Endothelial cell of umbilical vein (primary cell): ENCODE measurements around the gene CNNM2. TPM values are rescaled to one million over a fixed set of nuclear protein-coding genes. Genes with fewer than 3 reads are reported as not detected.

Experiments
- BruUV-seq: library from RNA; stranded (reverse); fragments of 400-500 nt; replicated peaks from 2 replicates; lab custom pipeline; 2021; lab: Mats Ljungman, UMichigan
- CTCF ChIA-PET: fragments of 300-600, 350-600 bp; sonication (Branson Sonifier 250); formaldehyde crosslinking; loops from one replicate; lab custom pipeline; 2021; ENCODE audit warnings: antibody characterized with exemption, inconsistent platforms; lab: Charles Lee
- POLR2A ChIA-PET: fragments of 300-600, 350-600 bp; sonication (Branson Sonifier 250); formaldehyde crosslinking; loops from one replicate; lab custom pipeline; 2021; ENCODE audit warnings: antibody characterized with exemption, inconsistent platforms; lab: Charles Lee
- DNase-seq: peaks from one replicate; pipeline ENCODE4 v3.0.0-alpha.2; 2011; ENCODE audit warnings: low read depth, low spot score
- FAIRE-seq: peaks from 2 replicates; lab custom pipeline; 2011; peaks lifted over from hg19 to GRCh38; lab: Jason Lieb, UNC
- H2AFZ ChIP-seq: 2 replicates; pipeline ENCODE4 v1.6.0; 2012; ENCODE audit warnings: low read depth, low read length, control low read depth, inconsistent platforms
- H3K27ac ChIP-seq: 2 replicates; pipeline ENCODE4 v1.5.1; 2011; ENCODE audit warnings: low read depth, mild to moderate bottlenecking, control low read depth, low read length, moderate library complexity; ENCODE audit not compliant: insufficient read depth
- H3K27me3 ChIP-seq, 2 experiments: 2 replicates each; pipeline versions ENCODE4 v1.6.0 to v1.6.1; 2011; ENCODE audit warnings: low read length in 2 of 2, mixed read lengths in 1 of 2; ENCODE audit not compliant: control insufficient read depth in 2 of 2, insufficient read depth in 2 of 2
- H3K36me3 ChIP-seq, 2 experiments: 2 replicates in 1 of 2; 3 replicates in 1 of 2; pipeline ENCODE4 v1.5.1; 2011; ENCODE audit warnings: low read length in 2 of 2, mild to moderate bottlenecking in 1 of 2, moderate library complexity in 1 of 2; ENCODE audit not compliant: control insufficient read depth in 2 of 2, insufficient read depth in 2 of 2; ENCODE audit errors: extremely low read depth in 1 of 2
- H3K4me1 ChIP-seq: 3 replicates; pipeline ENCODE4 v1.5.1; 2011; ENCODE audit warnings: mild to moderate bottlenecking, low read length; ENCODE audit not compliant: control insufficient read depth, insufficient read depth; ENCODE audit errors: extremely low read depth
- H3K4me2 ChIP-seq: 2 replicates; pipeline ENCODE4 v1.6.1; 2011; ENCODE audit warnings: low read length, control low read depth, mixed read lengths; ENCODE audit not compliant: insufficient read depth
- H3K4me3 ChIP-seq, 3 experiments: fragments of 200-600 bp in 1 of 3; sonication (generic), shearing (Covaris generic) in 1 of 3; replicated peaks in 1 of 3; 2 replicates each; pipeline ENCODE4 v1.5.1; 2011 to 2016; ENCODE audit warnings: control low read depth in 3 of 3, low read length in 3 of 3, mild to moderate bottlenecking in 2 of 3, inconsistent platforms in 1 of 3, low read depth in 1 of 3, moderate library complexity in 1 of 3; ENCODE audit not compliant: insufficient read depth in 1 of 3
- H3K79me2 ChIP-seq: 2 replicates; pipeline ENCODE4 v1.6.0; 2012; ENCODE audit warnings: low read length, inconsistent platforms; ENCODE audit not compliant: control insufficient read depth, insufficient read depth
- H3K9ac ChIP-seq: replicated peaks from 2 replicates; pipeline ENCODE3; 2011; ENCODE audit warnings: low read length, control low read depth; ENCODE audit not compliant: insufficient read depth; ENCODE audit errors: extremely low read depth
- H3K9me1 ChIP-seq: replicated peaks from 3 replicates; pipeline ENCODE4 v1.6.0; 2011; ENCODE audit warnings: mild to moderate bottlenecking, low read length; ENCODE audit not compliant: control insufficient read depth, insufficient read depth; ENCODE audit errors: extremely low read depth
- H3K9me3 ChIP-seq: replicated peaks from 2 replicates; pipeline ENCODE4 v1.5.1; 2012; ENCODE audit warnings: low read length, inconsistent platforms; ENCODE audit not compliant: control insufficient read depth, insufficient read depth
- H4K20me1 ChIP-seq: replicated peaks from 2 replicates; pipeline ENCODE3; 2011; ENCODE audit warnings: mild to moderate bottlenecking, low read length; ENCODE audit not compliant: control insufficient read depth, insufficient read depth; ENCODE audit errors: extremely low read depth
- CTCF ChIP-seq, 2 donors: IDR thresholded peaks; 1 replicate in 1 of 2; 2 replicates in 1 of 2; pipeline ENCODE4 v1.5.1; 2011; ENCODE audit warnings: low read length in 2 of 2, mild to moderate bottlenecking in 2 of 2, moderate library complexity in 2 of 2, control low read depth in 1 of 2, inconsistent platforms in 1 of 2, low read depth in 1 of 2; ENCODE audit not compliant: insufficient read depth in 1 of 2; ENCODE audit errors: extremely low read depth in 1 of 2
- EZH2 ChIP-seq: IDR thresholded peaks from 2 replicates; pipeline ENCODE4 v1.6.1; 2012; ENCODE audit warnings: borderline replicate concordance, low read depth, mild to moderate bottlenecking, moderate library complexity, low read length, inconsistent platforms; ENCODE audit not compliant: severe bottlenecking
- FOS ChIP-seq: IDR thresholded peaks from 2 replicates; pipeline ENCODE4 v1.6.1; 2011; ENCODE audit warnings: mild to moderate bottlenecking, low read length, moderate library complexity, borderline replicate concordance; ENCODE audit not compliant: insufficient read depth
- GATA2 ChIP-seq: IDR thresholded peaks from 2 replicates; pipeline ENCODE4 v1.7.0; 2011; ENCODE audit warnings: low read depth, mild to moderate bottlenecking, moderate library complexity, mixed read lengths, low read length; ENCODE audit not compliant: insufficient read length, insufficient read depth
- JUN ChIP-seq: IDR thresholded peaks from 2 replicates; pipeline ENCODE4 v1.6.1; 2011; ENCODE audit warnings: borderline replicate concordance, low read depth; ENCODE audit not compliant: insufficient read length, insufficient read depth
- MAX ChIP-seq: IDR thresholded peaks from 2 replicates; pipeline ENCODE4 v1.6.1; 2011; ENCODE audit not compliant: insufficient read depth, insufficient read length
- MYC ChIP-seq: IDR thresholded peaks from one replicate; pipeline ENCODE4 v1.6.1; 2011; ENCODE audit warnings: mild to moderate bottlenecking, low read depth, low read length
- POLR2A ChIP-seq: IDR thresholded peaks from 2 replicates; pipeline ENCODE4 v1.6.1; 2012; ENCODE audit warnings: low read depth, mild to moderate bottlenecking, control low read depth, low read length
- POLR2AphosphoS5 ChIP-seq: IDR thresholded peaks from 2 replicates; pipeline ENCODE4 v1.6.1; 2012; ENCODE audit warnings: low read depth, mild to moderate bottlenecking, control low read depth, low read length, moderate library complexity; ENCODE audit not compliant: insufficient read depth
- dilution Hi-C: fragments of 300-500 bp; cut with MboI; formaldehyde crosslinking; loops from one replicate; pipeline ENCODE4 v1.15.0; 2019; ENCODE audit warnings: low sequenced_read_pairs; ENCODE audit not compliant: extremely low pct_ligation_motif_present
- intact Hi-C: fragments of 100-400 bp; cut with micrococcal nuclease; formaldehyde crosslinking; loops from one replicate; pipeline ENCODE4 v1.10.0; 2022
- polyA plus RNA-seq, 4 experiments: library from polyadenylated mRNA; depleted of rRNA in 3 of 4; stranded (reverse) in 3 of 4; unstranded in 1 of 4; fragments of >200 nt; gene quantifications; 2 replicates each; pipeline versions ENCODE4 v1.2.1 to v1.2.3, GENCODE V29; 2011 to 2012; ENCODE audit warnings: missing spikeins in 1 of 4
- total RNA-seq: library from RNA; stranded (reverse); gene quantifications from 2 replicates; pipeline ENCODE4 v1.2.3, GENCODE V29; 2021

The CNNM2 gene
- total and polyA plus RNA-seq, 2 donors (not counting 3 experiments of a cell fraction or from before 2014, with no cell fraction given) = 1.9 to 3.0 TPM

- CTCF ChIA-PET = interaction anchor here (1.2 to 1.3 kb wide), 2 partner anchors 23 to 33 kb away, joined by 3 to 4 read pairs; partner anchors contain the start of gene CYP17A1
- no peak overlapping the region for H3K4me2 ChIP-seq
- H3K27me3 ChIP-seq = peaks cover 2 to 6% of the 10 kb centered on the region in 2 experiments
- no peaks in the 10 kb centered on the region for H3K9me3 ChIP-seq
- no peak overlapping the region for H3K9ac ChIP-seq
- FAIRE-seq (no peak), DNase-seq (no peak)
- H3K4me1 ChIP-seq = peaks cover 5% of the 10 kb centered on the region
- no peak overlapping the region for H3K27ac ChIP-seq
- POLR2A ChIA-PET = no interaction called here
- no peaks in the 10 kb centered on the region for H3K9me1 ChIP-seq
- no peaks in the 10 kb centered on the region for H3K36me3 ChIP-seq
- H4K20me1 ChIP-seq = no peaks in the 10 kb centered on the region
- no peak for TF ChIP-seq FOS
- no peak for TF ChIP-seq MYC
- TF ChIP-seq GATA2 = no peak
- no peak for TF ChIP-seq CTCF (IDR thresholded peaks at IDR 0.05; ENCODE audit: extremely low read depth in 1 of 2, insufficient read depth in 1 of 2, low read depth in 1 of 2, low read length in 2 of 2)
- no peak for TF ChIP-seq EZH2
- no peak for TF ChIP-seq JUN
- no peak for TF ChIP-seq POLR2A
- dilution Hi-C loops = no loop called here
- BruUV-seq = no TSS peak
- H2AFZ ChIP-seq = no peak overlapping the region
- no peaks in the 10 kb centered on the region for H3K79me2 ChIP-seq
- intact Hi-C loops = no loop called here
- no peak overlapping the region for H3K4me3 ChIP-seq
These were observed 47.9 kb upstream of the CNNM2 start for GRCh38 chr10:102870221-102870620.

GRCh38 chr10:102872163-102872562 is 45.9 kb upstream of the CNNM2 start:
- intact Hi-C loops = no loop called here
- no peak for FAIRE-seq
- Histone ChIP-seq H4K20me1 (no peaks in the 10 kb centered on the region), H3K79me2 (no peaks in the 10 kb centered on the region), H3K36me3 (no peaks in the 10 kb centered on the region), H3K9me1 (no peaks in the 10 kb centered on the region), H3K27me3 (peaks cover 2 to 6% of the 10 kb centered on the region in 2 experiments), H3K9me3 (no peaks in the 10 kb centered on the region), H3K4me1 (peaks cover 5% of the 10 kb centered on the region), H2AFZ (no peak overlapping the region), H3K4me3 (no peak overlapping the region), H3K9ac (no peak overlapping the region), H3K27ac (no peak overlapping the region), H3K4me2 (no peak overlapping the region)
- BruUV-seq = no TSS peak
- dilution Hi-C loops = no loop called here
- TF ChIP-seq MYC (no peak), GATA2 (no peak), POLR2A (no peak), CTCF (IDR thresholded peaks at IDR 0.05; ENCODE audit: extremely low read depth in 1 of 2, insufficient read depth in 1 of 2, low read depth in 1 of 2, low read length in 2 of 2) (no peak), POLR2AphosphoS5 (no peak), EZH2 (no peak), JUN (no peak), FOS (no peak), MAX (no peak)
- CTCF ChIA-PET = no interaction called here
- DNase-seq = no peak
- POLR2A ChIA-PET = no interaction called here
